GM19238 (cell line): ENCODE data around the gene UGT1A6.
"Not testable (repeated sequence)": the region's sequence is repeated elsewhere in the genome, so short reads cannot be mapped to it uniquely, and the experiment has no call there.

Experiments used
- DNase-seq: peaks from one replicate; pipeline ENCODE4 v3.0.0; 2011; ENCODE audit warnings: low spot score; ENCODE audit not compliant: insufficient read length

Gene UGT1A6

DNA sequence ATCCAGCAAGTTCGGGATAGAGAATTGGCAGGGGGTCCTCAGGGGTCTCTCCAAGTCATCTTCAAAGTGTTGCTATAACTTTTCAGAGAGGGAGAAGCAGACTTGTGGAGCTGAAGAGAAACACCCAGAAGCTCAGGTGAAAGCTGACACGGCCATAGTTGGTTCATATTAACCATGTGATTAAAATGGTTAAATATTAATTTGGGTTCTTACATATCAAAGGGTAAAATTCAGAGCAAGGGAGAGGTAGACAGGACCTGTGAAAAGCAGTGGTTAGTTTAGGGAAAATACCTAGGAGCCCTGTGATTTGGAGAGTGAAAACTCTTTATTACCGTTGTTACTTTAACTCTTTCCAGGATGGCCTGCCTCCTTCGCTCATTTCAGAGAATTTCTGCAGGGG lies at the start of gene UGT1A6:
Gene UGT1A6 (plus strand): TSS at position 243 of the 400 bp plus-strand sequence. CDS start 115 bp downstream, at position 358.
- no peak for DNase-seq

GRCh38 chr2:233643128-233643527 lies 49.6 kb upstream of the UGT1A6 start:
- no peak for DNase-seq

DNA sequence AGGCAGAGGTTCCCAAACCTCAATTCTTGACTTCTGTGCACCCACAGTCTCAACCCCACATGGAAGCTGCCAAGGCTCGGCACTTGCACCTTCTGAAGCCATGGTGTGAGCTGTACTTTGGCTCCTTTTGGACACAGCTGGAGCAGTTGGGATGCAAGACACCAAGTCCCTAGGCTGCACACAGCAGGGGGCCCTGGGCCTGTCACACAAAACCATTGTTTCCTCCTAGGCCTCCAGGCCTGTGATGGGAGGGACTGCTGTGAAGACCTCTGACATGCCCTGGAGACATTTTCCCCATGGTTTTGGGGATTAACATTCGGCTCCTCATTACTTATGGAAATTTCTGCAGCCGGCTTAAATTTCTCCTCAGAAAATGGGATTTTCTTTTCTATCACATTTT lies 46.7 kb upstream of the UGT1A6 start:
- DNase-seq: not testable (repeated sequence)

GRCh38 chr2:233650981-233651380 lies 41.7 kb upstream of the UGT1A6 start:
- DNase-seq: no peak

GRCh38 chr2:233651430-233651829 lies 41.3 kb upstream of the UGT1A6 start:
- no peak for DNase-seq

- DNase-seq: no peak
Observed at GRCh38 chr2:233654501-233654900, 38.2 kb upstream of the UGT1A6 start.

GRCh38 chr2:233655043-233655442 lies 37.6 kb upstream of the UGT1A6 start:
- DNase-seq: no peak

DNA sequence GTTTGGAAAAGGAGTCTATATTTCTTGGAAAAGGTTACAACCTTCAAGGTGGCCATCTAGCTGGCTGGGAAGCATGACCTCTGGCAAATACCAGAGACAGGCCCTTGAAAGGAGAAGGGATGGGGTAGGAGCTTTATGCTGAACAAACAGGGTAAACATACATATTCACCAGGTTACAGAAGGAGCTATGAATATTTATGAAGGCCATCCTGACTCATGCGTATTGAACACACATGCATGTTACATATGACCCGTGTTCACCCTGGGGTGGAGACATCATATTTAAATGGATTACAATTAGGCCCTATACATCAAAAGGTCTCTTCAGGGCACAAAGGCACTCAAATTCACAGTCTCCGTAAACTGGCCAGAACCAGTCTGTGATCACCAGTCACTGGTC lies 36.7 kb upstream of the UGT1A6 start:
- not testable (repeated sequence) for DNase-seq

DNA sequence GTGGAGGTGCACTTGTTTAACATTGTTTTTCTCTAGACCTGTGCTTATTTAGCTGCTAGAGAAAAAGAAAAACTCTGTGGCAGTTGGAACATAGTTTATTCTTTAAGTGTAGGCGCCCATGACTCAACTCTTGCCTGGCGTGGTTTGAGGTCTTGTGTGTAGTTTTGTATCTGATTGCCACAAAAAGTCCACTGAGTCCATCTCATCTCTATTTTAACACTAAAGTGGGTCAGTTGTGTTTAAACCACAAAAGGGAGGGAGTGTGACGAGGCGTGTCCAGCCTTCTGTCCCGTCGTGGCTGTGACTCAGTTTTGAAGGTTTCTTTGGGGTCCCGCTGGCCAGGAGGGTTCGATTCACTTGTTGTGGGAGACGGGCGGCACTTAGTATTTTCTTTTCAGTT lies 36.2 kb upstream of the UGT1A6 start:
- no peak for DNase-seq

- DNase-seq: no peak
Observed at GRCh38 chr2:233658610-233659009, 34.1 kb upstream of the UGT1A6 start.

GRCh38 chr2:233663911-233664310 lies 28.8 kb upstream of the UGT1A6 start:
- no peak for DNase-seq

DNA sequence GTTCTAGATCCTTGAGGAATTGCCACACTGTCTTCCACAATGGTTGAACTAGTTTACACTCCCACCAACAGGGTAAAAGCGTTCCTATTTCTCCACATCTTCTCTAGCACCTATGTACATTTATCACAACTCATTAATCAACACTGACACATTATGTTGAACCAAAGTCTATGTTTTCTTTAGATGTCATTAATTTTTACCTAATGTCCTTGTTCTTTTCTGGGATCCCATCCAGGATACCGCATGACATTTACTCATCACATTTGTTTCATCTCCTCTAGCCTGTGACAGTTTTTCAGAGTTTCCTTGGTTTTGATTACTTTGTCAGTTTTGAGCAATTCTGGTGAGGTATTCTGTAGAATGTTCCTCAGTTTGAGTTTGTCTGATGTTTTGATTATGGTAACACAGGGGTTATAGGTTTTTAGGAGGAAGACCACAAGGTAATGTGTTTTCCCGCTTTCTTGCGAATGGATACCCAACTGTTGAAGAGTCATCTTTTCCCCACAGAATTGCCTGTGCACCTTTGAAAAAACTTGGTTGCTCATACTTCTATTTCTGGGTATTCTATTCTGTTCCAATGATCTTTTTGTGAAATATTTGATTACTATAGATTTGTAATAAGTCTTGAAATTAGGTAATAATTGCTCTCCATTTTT lies 24.0 kb upstream of the UGT1A6 start:
- no peak for DNase-seq

DNA sequence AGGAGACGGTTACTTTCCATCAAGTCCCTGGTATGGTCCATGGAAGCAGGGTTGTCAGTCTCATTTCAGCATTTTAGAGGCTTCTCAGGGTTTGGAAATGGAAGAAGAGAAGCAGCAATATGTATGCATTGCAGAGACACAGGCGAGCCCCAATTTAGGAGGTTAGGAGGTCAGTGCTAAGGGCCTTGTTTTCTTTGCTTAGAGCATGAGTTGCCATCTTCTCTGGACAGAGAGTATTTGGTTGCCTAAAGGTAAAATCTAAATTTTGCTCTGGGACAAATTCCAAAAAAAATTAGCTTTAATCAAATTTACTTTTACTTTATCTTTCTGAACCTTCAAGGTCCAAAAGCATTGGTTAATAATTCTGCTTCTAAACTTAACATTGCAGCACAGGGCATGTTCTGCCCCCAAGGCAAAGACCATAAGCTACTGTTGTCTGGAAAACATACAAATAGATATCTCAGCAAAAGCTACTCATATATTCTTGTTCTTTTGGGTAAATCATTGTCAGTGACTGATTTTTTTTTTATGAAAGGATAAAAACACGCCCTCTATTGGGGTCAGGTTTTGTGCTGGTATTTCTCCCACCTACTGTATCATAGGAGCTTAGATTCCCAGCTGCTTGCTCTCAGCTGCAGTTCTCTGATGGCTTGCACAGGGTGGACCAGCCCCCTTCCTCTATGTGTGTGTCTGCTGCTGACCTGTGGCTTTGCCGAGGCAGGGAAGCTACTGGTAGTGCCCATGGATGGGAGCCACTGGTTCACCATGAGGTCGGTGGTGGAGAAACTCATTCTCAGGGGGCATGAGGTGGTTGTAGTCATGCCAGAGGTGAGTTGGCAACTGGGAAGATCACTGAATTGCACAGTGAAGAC lies 21.2 kb upstream of the UGT1A6 start, which contains the start of gene UGT1A9:
Gene UGT1A9 (plus strand): TSS at position 609 of the 872 bp plus-strand sequence. CDS start 37 bp downstream, at position 646.
- DNase-seq: no peak

DNA sequence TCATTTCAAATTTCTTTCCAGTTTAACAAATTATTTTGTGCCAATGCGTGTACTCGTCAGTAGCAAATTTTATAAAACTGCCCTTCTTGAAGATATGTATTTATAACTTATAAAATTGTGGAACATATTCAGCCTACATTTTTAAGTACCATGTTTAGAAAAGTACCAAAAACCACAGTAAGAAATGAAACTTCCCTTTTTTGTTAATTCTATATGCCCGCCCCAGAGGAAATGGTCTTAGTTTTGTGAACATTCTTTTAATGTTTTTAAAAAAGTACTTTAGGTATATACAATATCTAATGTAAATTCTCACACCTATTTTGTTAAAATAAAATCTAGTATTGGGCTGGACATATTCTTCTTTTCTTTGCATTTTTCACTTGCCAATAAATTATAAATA lies 19.8 kb upstream of the UGT1A6 start:
- DNase-seq: no peak

GRCh38 chr2:233673896-233674295 lies 18.8 kb upstream of the UGT1A6 start:
- no peak for DNase-seq

- no peak for DNase-seq
Observed at GRCh38 chr2:233674314-233674713, 18.4 kb upstream of the UGT1A6 start.

DNA sequence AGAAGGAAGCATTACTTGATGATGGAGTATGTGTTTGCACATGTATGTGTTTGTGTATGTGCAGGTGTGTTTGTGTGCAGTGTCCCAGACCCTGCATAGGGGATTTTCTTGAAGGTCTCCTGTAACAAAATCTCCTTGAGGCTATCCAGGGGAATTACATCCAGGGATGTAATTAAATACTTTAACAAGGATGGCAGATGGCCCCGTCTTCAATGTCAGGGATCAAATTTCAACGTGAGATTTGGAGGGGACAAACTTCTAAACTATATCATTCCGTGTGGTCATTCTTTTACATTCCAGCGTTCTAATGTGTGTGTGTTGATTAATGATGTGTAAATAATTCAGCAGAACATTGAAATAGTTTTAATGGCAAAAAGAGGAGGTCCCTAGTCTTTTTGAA lies 17.7 kb upstream of the UGT1A6 start:
- DNase-seq: no peak

DNA sequence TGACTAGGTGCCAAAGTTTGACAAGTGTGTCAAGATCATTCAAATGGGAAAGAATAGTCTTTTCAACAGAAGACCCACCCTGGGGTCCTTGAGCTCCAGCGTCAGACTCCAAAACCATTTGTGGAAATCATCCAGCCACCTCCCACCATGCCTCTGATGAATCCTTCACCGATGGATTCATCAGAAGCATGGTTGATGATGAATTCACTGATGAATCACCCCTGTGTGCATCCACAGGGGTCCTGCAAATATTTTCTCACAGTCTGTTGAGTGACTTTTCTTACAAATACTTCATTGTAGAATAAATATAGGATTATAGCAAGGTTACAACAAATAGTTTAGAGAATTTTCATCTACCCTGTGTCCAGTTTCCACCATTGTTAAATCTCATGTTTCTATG lies 16.6 kb upstream of the UGT1A6 start:
- no peak for DNase-seq

DNA sequence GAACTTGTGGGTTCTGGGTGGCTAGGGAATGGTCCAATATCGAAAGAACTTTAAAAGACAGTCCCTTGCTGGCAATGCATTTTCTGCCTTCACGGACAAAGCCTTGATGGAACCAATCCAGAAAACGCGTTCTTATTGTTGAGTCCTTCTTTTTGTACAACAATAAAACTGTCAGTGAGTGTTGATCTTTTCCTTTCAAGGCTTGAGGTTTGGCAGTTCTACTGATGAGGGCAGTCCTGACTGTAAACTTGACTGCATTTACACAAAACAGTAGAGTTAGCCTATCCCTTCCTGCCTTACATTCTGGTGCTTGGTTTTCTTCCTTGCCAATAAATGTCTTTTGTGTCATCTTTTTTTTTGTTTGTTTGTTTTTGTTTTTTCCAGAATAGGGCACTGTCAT lies 13.5 kb upstream of the UGT1A6 start:
- no peak for DNase-seq

DNA sequence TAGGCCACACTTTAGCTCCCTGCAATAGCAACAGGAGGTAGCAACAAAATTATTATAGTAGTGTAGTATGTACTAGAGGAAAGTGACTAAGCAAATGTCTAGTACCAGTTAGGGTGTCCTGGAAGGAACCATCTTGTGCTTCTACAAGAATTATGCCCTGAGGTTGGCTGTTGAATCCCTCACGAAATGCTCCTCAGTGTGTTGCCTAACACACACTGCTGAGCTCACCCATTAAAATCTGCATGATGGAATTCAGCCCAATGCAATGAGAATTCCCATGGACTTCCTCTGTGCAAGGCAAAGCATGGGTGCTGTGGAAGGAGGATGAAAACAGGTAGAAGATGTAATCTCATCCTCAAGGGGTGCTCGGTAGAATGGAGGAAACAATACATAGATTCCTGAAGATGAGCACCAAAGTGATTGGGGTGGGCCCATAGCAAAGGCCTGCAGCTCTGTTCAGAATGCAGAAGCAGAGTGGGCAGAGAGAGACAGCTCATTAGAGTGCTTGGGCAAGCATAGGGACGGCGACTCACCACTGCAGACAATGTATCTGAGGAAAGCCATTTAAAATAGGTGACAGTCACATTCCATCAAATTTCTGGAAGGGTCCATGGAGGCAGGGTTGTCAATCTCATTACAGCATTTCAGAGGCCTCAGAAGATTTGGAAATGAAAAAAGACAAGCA lies 12.2 kb upstream of the UGT1A6 start:
- no peak for DNase-seq

- DNase-seq: no peak
Observed at GRCh38 chr2:233681521-233682099, 11.1 kb upstream of the UGT1A6 start, which contains the start of gene UGT1A7. Gene UGT1A7, plus strand, starts transcription at chr2:233681901. Its CDS starts 37 bp downstream, at chr2:233681938.

- no peak for DNase-seq
Observed at GRCh38 chr2:233684640-233685039, 8.1 kb upstream of the UGT1A6 start.
